NCI-H146 treated with DMSO at 0.1 percent for 48 hours (cell line): Measurements from ENCODE around the gene ADAMTSL3.

ENCODE experiments used
- DNase-seq: peaks from one replicate; lab custom pipeline; 2025; ENCODE audit not compliant: unreplicated experiment; lab: John Stamatoyannopoulos, UW

ADAMTSL3 gene

GRCh38 chr15:83913034-83913632, 259.2 kb downstream of the ADAMTSL3 start:
- no peak for DNase-seq

- no peak for DNase-seq
Measured at GRCh38 chr15:83914906-83915305, 261.0 kb downstream of the ADAMTSL3 start.

- no peak for DNase-seq
Measured at GRCh38 chr15:83917432-83917831, 263.5 kb downstream of the ADAMTSL3 start.

- DNase-seq: no peak
Measured at GRCh38 chr15:83918011-83918410, 264.1 kb downstream of the ADAMTSL3 start.

- no peak for DNase-seq
Measured at GRCh38 chr15:83919319-83919830, 265.5 kb downstream of the ADAMTSL3 start.

GRCh38 chr15:83919978-83920510, 266.1 kb downstream of the ADAMTSL3 start:
- no peak for DNase-seq

GRCh38 chr15:83922649-83923294, 268.8 kb downstream of the ADAMTSL3 start:
- DNase-seq: no peak

GRCh38 chr15:83926116-83926515, 272.2 kb downstream of the ADAMTSL3 start:
- DNase-seq: no peak

- DNase-seq: no peak
Measured at GRCh38 chr15:83927704-83928391, 273.9 kb downstream of the ADAMTSL3 start.

GRCh38 chr15:83928392-83928734, 274.4 kb downstream of the ADAMTSL3 start:
- DNase-seq: no peak

- no peak for DNase-seq
Measured at GRCh38 chr15:83928878-83929418, 275.0 kb downstream of the ADAMTSL3 start.

GRCh38 chr15:83929619-83930018, 275.7 kb downstream of the ADAMTSL3 start:
- DNase-seq: no peak

- DNase-seq: no peak
Measured at GRCh38 chr15:83930392-83931212, 276.7 kb downstream of the ADAMTSL3 start.

GRCh38 chr15:83935774-83936173, 281.9 kb downstream of the ADAMTSL3 start:
- no peak for DNase-seq

- DNase-seq: no peak
Measured at GRCh38 chr15:83940136-83940535, 286.2 kb downstream of the ADAMTSL3 start.

- no peak for DNase-seq
Measured at GRCh38 chr15:83943043-83943442, 289.1 kb downstream of the ADAMTSL3 start.

- no peak for DNase-seq
Measured at GRCh38 chr15:83943849-83944404, 290.0 kb downstream of the ADAMTSL3 start.

GRCh38 chr15:83947156-83947555, 293.2 kb downstream of the ADAMTSL3 start:
- no peak for DNase-seq

GRCh38 chr15:83954506-83954905, 300.6 kb downstream of the ADAMTSL3 start:
- DNase-seq: no peak

- DNase-seq: no peak
Measured at GRCh38 chr15:83955806-83956265, 301.9 kb downstream of the ADAMTSL3 start.
